AG09319 (cell line): Measurements from ENCODE around the gene SFMBT2.

Experiments used
- DNase-seq: peaks from one replicate; pipeline ENCODE4 v3.0.0-alpha.2; 2010; ENCODE audit warnings: low read depth; ENCODE audit errors: extremely low read depth
- CTCF ChIP-seq: IDR thresholded peaks from 2 replicates; pipeline ENCODE4 v1.5.1; 2011; ENCODE audit warnings: low read depth, mild to moderate bottlenecking, inconsistent platforms, low read length, moderate library complexity

Gene SFMBT2

GRCh38 chr10:7351894-7352293, 58.9 kb downstream of the SFMBT2 start:
- no peak for DNase-seq
- no peak for TF ChIP-seq CTCF

GRCh38 chr10:7350541-7351195, 60.2 kb downstream of the SFMBT2 start:
- DNase-seq: no peak

GRCh38 chr10:7345717-7346116, 65.1 kb downstream of the SFMBT2 start:
- TF ChIP-seq CTCF: no peak
- DNase-seq: no peak

More at GRCh38 chr10:7350541-7351195, 60.2 kb downstream of the SFMBT2 start:
- TF ChIP-seq CTCF: no peak

GRCh38 chr10:7343040-7343439, 67.8 kb downstream of the SFMBT2 start:
- no peak for TF ChIP-seq CTCF
- DNase-seq: no peak

GRCh38 chr10:7340179-7340874, 70.5 kb downstream of the SFMBT2 start:
- no peak for DNase-seq
- TF ChIP-seq CTCF: no peak

- no peak for DNase-seq
- no peak for TF ChIP-seq CTCF
Measured at GRCh38 chr10:7339510-7339909, 71.3 kb downstream of the SFMBT2 start.

- no peak for TF ChIP-seq CTCF
- no peak for DNase-seq
Measured at GRCh38 chr10:7338469-7338868, 72.4 kb downstream of the SFMBT2 start.
